PC-9 (cell line): ENCODE data around the gene RNF44. TPM values are rescaled to one million over a fixed set of nuclear protein-coding genes. Genes with fewer than 3 reads are reported as not detected.
A peak's percentile ranks its signal among the peaks of the same experiment; 100 is the strongest.

Experiments used
- BruUV-seq: library from RNA; stranded (reverse); fragments of 400-500 nt; replicated peaks from 2 replicates; lab custom pipeline; 2021; lab: Mats Ljungman, UMichigan
- CTCF ChIA-PET: fragments of 300-600 bp; sonication (Branson Sonifier 250); formaldehyde crosslinking; loops from one replicate; lab custom pipeline; 2022; ENCODE audit warnings: antibody characterized with exemption; lab: Charles Lee
- POLR2A ChIA-PET: fragments of 300-600 bp; sonication (Branson Sonifier 250); formaldehyde crosslinking; loops from one replicate; lab custom pipeline; 2022; ENCODE audit warnings: antibody characterized with exemption; ENCODE audit not compliant: unreplicated experiment; lab: Charles Lee
- DNase-seq, 2 experiments: peaks; one replicate each; pipeline versions ENCODE4 v3.0.0 to v3.0.0-alpha.2; 2015 to 2022; ENCODE audit warnings: mixed read lengths in 1 of 2
- H2AFZ ChIP-seq: fragments of 200-600 bp; sonication (generic); 2 replicates; pipeline ENCODE4 v1.8.1; 2017; ENCODE audit warnings: antibody characterized with exemption
- H3F3A ChIP-seq: fragments of 200-600 bp; sonication (generic); 2 replicates; pipeline ENCODE4 v1.8.1; 2017; ENCODE audit warnings: antibody characterized with exemption, mild to moderate bottlenecking, low read depth; ENCODE audit not compliant: insufficient read depth
- H3K27ac ChIP-seq: fragments of 200-600 bp; sonication (generic); 2 replicates; pipeline ENCODE4 v1.6.1; 2016; ENCODE audit warnings: mixed run types
- H3K27me3 ChIP-seq: fragments of 200-600 bp; sonication (generic); 2 replicates; pipeline ENCODE4 v1.6.1; 2016; ENCODE audit warnings: low read depth, mixed run types; ENCODE audit not compliant: insufficient read depth
- H3K36me3 ChIP-seq: fragments of 200-600 bp; sonication (generic); 2 replicates; pipeline ENCODE4 v1.6.1; 2016; ENCODE audit warnings: low read depth, mixed run types
- H3K4me1 ChIP-seq: fragments of 200-600 bp; sonication (generic); replicated peaks from 2 replicates; pipeline ENCODE4 v1.6.1; 2016; ENCODE audit warnings: mixed run types; ENCODE audit not compliant: insufficient read depth
- H3K4me2 ChIP-seq: fragments of 200-600 bp; sonication (generic); 2 replicates; pipeline ENCODE4 v1.6.1; 2017; ENCODE audit warnings: mixed run types
- H3K4me3 ChIP-seq: fragments of 200-600 bp; sonication (generic); 2 replicates; pipeline ENCODE4 v1.6.1; 2016; ENCODE audit warnings: mixed run types
- H3K79me2 ChIP-seq: fragments of 200-600 bp; sonication (generic); 2 replicates; pipeline ENCODE4 v1.6.1; 2017; ENCODE audit warnings: low read depth, mixed run types
- H3K9me2 ChIP-seq: fragments of 200-600 bp; sonication (generic); 2 replicates; pipeline ENCODE4 v1.8.1; 2017; ENCODE audit warnings: mild to moderate bottlenecking; ENCODE audit not compliant: insufficient read depth
- H3K9me3 ChIP-seq: fragments of 200-600 bp; sonication (generic); 2 replicates; pipeline ENCODE4 v1.8.1; 2016; ENCODE audit warnings: low read depth; ENCODE audit not compliant: insufficient read depth
- H4K20me1 ChIP-seq: fragments of 200-600 bp; sonication (generic); 2 replicates; pipeline ENCODE4 v1.8.1; 2017; ENCODE audit not compliant: insufficient read depth
- EZH2 ChIP-seq: fragments of 200-600 bp; sonication (generic); IDR thresholded peaks from 2 replicates; pipeline ENCODE4 v1.8.0; 2017; ENCODE audit warnings: antibody characterized with exemption, low read depth
- intact Hi-C: fragments of 100-400 bp; cut with micrococcal nuclease; formaldehyde crosslinking; loops from one replicate; pipeline ENCODE4 v1.10.0; 2022; ENCODE audit not compliant: unreplicated experiment
- total RNA-seq: library from RNA; stranded (reverse); gene quantifications from 2 replicates; pipeline ENCODE4 v1.2.3, GENCODE V29; 2021
- TF ChIP-seq, protein P1 (sequence below): fragments of 200-600 bp; sonication (generic); conservative IDR thresholded peaks from 2 replicates; pipeline ENCODE4 v1.6.1; 2017; ENCODE audit warnings: mixed run types, antibody characterized with exemption, mild to moderate bottlenecking, moderate library complexity

The RNF44 gene
- total RNA-seq, 1 experiment from 2014 or later: 87.4 TPM

DNA sequence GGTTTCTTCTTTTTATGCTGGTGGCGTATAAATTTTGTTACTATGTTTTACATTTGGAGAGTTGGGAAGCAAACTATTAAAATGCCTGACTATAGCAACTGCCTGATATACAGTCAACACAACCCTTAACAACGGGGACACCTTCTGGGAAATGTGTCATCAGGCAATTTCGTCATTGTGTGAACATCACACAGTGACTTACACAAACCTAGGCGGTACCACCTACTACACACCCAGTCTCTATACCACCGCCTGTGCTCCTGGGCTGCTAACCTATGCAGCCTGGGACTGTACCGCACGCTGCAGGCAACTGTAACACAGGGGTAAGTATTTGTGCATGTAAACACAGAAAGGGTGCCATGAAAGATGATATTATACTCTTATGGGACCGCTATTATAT lies 10.6 kb upstream of the RNF44 start:
- Histone ChIP-seq H4K20me1 (no peaks in the 10 kb centered on the region), H3K4me1 (peaks cover 47% of the 10 kb centered on the region), H3K27me3 (no peaks in the 10 kb centered on the region), H3K79me2 (peaks cover 15% of the 10 kb centered on the region), H3K36me3 (no peaks in the 10 kb centered on the region), H3K4me2 (peak overlapping the region; percentile 18), H3K9me3 (no peaks in the 10 kb centered on the region), H3K9me2 (no peaks in the 10 kb centered on the region), H3K4me3 (no peak overlapping the region), H3F3A (peaks cover 46% of the 10 kb centered on the region), H2AFZ (no peak overlapping the region), H3K27ac (peak overlapping the region; percentile 43; the same call in 1 of the 2 replicates)
- POLR2A ChIA-PET: interaction anchor here (0.6 kb wide), 1 partner anchor 15 kb away, joined by 5 read pairs; no protein-coding TSS in a partner anchor
- no TSS peak for BruUV-seq
- intact Hi-C loops: no loop called here
- CTCF ChIA-PET: no interaction called here
- peak in 1 of 2 experiments; percentile 84 for DNase-seq
- TF ChIP-seq, protein P1, sequence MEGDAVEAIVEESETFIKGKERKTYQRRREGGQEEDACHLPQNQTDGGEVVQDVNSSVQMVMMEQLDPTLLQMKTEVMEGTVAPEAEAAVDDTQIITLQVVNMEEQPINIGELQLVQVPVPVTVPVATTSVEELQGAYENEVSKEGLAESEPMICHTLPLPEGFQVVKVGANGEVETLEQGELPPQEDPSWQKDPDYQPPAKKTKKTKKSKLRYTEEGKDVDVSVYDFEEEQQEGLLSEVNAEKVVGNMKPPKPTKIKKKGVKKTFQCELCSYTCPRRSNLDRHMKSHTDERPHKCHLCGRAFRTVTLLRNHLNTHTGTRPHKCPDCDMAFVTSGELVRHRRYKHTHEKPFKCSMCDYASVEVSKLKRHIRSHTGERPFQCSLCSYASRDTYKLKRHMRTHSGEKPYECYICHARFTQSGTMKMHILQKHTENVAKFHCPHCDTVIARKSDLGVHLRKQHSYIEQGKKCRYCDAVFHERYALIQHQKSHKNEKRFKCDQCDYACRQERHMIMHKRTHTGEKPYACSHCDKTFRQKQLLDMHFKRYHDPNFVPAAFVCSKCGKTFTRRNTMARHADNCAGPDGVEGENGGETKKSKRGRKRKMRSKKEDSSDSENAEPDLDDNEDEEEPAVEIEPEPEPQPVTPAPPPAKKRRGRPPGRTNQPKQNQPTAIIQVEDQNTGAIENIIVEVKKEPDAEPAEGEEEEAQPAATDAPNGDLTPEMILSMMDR: no peak
- TF ChIP-seq EZH2: no peak

DNA sequence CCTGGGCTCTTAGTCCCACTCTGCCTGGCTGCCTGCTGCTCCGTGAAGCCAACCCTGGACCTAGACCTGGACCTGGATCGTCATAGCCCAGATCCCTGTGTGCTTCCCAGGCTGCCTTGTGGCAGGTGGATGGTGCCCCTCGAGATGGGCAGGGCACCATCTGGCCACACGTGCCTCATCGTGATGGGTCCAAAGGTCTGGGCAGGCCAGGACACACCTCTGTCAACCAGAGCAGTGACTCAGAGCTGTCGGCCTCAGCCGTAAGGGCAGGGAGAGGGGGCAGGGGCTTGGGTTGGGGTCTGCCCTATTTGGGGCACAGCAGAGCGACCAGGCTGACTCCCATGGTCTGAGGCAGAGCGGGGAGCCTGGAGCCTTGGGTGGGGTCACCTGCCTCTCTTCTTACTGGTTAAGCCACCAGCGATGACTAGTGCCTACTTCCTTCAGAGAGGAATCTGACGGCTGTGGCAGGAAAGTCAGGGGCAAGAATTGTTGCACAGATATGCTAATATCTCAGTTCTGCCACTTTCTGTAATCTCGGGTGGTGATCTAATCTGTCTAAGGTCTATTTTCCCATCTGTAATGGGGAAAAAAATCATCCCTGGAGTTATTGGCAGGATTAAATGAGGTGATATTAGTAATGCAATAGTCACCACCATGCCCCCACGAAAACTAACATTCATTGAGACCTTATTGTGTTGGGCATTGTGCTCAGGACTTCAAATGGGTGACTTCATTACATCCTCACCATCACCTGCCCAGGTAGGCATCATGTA lies 8.7 kb upstream of the RNF44 start:
- intact Hi-C loops: no loop called here
- Histone ChIP-seq H3K4me3 (no peak overlapping the region), H4K20me1 (no peaks in the 10 kb centered on the region), H3K36me3 (no peaks in the 10 kb centered on the region), H3F3A (peaks cover 46% of the 10 kb centered on the region), H3K9me2 (no peaks in the 10 kb centered on the region), H3K4me1 (peaks cover 58% of the 10 kb centered on the region), H3K27me3 (no peaks in the 10 kb centered on the region), H3K79me2 (peaks cover 15% of the 10 kb centered on the region), H3K9me3 (no peaks in the 10 kb centered on the region), H2AFZ (no peak overlapping the region), H3K27ac (peak overlapping the region; percentile 44), H3K4me2 (peak overlapping the region; percentile 93)
- POLR2A ChIA-PET: no interaction called here
- CTCF ChIA-PET: interaction anchor here (0.6 kb wide), 1 partner anchor 287 kb away, joined by 4 read pairs; no protein-coding TSS in a partner anchor
- peak; percentile 22 to 67 for DNase-seq
- no TSS peak for BruUV-seq
- no peak for TF ChIP-seq EZH2
- TF ChIP-seq, protein P1: no peak

DNA sequence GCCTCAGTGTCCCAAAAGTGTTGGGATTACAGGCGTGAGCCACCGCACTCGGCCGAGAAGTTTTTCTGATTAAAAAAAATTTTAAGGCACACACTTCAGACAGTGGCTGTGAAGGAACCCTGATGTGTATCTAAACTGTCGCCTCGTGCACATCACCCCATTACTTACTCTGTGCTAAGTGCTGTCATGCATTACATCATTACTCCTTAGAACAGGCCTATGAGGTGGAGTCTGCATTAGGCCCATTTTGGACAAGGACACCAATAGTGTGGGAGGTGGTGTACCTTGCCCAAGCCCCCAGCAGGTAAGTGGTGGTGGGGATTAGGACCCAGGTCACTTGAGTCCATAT lies 8.2 kb upstream of the RNF44 start:
- POLR2A ChIA-PET: no interaction called here
- intact Hi-C loops: no loop called here
- TF ChIP-seq EZH2: no peak
- TF ChIP-seq, protein P1: no peak

More for the DNA sequence above, 8.2 kb upstream of the RNF44 start:
- no peak overlapping the region for H2AFZ ChIP-seq
- no TSS peak for BruUV-seq
- no peaks in the 10 kb centered on the region for H4K20me1 ChIP-seq
- H3K4me2 ChIP-seq: peak overlapping the region; percentile 93
- DNase-seq: no peak
- peak overlapping the region; percentile 44; the same call in 1 of the 2 replicates for H3K27ac ChIP-seq
- H3K4me1 ChIP-seq: peaks cover 58% of the 10 kb centered on the region
- no peaks in the 10 kb centered on the region for H3K36me3 ChIP-seq
- no peaks in the 10 kb centered on the region for H3K9me2 ChIP-seq
- CTCF ChIA-PET: interaction anchor here (0.6 kb wide), 1 partner anchor 288 kb away, joined by 4 read pairs; no protein-coding TSS in a partner anchor
- peaks cover 46% of the 10 kb centered on the region for H3F3A ChIP-seq
- H3K4me3 ChIP-seq: no peak overlapping the region
- H3K9me3 ChIP-seq: no peaks in the 10 kb centered on the region
- no peaks in the 10 kb centered on the region for H3K27me3 ChIP-seq
- peaks cover 15% of the 10 kb centered on the region for H3K79me2 ChIP-seq
